GDM1 (cell line): ENCODE measurements around the gene SCYL2.
"Not testable (repeated sequence)": the region's sequence is repeated elsewhere in the genome, so short reads cannot be mapped to it uniquely, and the experiment has no call there.

Source experiments
- DNase-seq: peaks from one replicate; lab custom pipeline; 2025; lab: John Stamatoyannopoulos, UW

The SCYL2 gene, protein sequence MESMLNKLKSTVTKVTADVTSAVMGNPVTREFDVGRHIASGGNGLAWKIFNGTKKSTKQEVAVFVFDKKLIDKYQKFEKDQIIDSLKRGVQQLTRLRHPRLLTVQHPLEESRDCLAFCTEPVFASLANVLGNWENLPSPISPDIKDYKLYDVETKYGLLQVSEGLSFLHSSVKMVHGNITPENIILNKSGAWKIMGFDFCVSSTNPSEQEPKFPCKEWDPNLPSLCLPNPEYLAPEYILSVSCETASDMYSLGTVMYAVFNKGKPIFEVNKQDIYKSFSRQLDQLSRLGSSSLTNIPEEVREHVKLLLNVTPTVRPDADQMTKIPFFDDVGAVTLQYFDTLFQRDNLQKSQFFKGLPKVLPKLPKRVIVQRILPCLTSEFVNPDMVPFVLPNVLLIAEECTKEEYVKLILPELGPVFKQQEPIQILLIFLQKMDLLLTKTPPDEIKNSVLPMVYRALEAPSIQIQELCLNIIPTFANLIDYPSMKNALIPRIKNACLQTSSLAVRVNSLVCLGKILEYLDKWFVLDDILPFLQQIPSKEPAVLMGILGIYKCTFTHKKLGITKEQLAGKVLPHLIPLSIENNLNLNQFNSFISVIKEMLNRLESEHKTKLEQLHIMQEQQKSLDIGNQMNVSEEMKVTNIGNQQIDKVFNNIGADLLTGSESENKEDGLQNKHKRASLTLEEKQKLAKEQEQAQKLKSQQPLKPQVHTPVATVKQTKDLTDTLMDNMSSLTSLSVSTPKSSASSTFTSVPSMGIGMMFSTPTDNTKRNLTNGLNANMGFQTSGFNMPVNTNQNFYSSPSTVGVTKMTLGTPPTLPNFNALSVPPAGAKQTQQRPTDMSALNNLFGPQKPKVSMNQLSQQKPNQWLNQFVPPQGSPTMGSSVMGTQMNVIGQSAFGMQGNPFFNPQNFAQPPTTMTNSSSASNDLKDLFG

DNA sequence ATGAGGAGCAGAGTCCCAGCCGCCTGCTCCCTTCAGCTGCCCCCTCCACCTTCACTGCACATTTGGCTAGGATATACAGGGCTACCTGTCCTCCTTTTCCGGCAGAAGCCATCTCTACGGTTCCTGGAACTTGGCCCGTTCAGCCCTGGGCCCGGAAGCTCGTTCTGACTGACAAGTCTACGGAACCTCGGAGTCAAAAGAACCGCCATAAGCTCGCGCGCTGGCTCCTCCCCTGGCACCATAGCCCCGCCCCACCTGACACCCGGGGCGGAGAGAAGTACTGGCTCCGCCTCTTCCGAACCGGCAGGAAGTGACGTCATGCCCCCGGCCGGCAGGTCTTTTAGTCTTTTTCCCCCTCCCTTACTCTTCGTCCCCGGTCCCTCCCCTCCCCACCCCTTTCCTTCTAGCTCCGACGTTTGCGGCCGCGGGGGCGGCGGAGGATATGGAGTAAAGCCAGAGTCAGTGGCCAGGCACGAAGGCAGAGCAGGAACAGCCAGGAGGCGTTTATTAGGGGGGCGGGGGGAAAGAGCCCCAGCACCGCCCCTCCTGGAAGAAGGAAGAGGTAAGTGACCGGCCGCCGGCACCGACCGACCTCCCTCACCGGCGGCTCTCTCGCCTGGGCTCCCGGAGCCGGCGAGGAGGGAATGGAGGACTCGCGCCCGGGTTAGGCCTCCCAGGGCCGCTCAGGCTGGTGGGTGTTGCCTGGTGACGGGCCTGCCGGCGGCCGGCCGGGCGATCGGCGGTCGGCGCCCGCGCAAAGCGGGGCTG is at the start of gene SCYL2, which contains the start of gene DEPDC4:
Gene SCYL2 (plus strand): TSS at position 343 of the 768 bp plus-strand sequence. CDS start 15,794 bp downstream, outside the sequence.
Gene DEPDC4 (minus strand): TSS at position 245 of the 768 bp plus-strand sequence. CDS start 3 bp downstream, at position 242.
- peak; percentile 95 for DNase-seq

DNA sequence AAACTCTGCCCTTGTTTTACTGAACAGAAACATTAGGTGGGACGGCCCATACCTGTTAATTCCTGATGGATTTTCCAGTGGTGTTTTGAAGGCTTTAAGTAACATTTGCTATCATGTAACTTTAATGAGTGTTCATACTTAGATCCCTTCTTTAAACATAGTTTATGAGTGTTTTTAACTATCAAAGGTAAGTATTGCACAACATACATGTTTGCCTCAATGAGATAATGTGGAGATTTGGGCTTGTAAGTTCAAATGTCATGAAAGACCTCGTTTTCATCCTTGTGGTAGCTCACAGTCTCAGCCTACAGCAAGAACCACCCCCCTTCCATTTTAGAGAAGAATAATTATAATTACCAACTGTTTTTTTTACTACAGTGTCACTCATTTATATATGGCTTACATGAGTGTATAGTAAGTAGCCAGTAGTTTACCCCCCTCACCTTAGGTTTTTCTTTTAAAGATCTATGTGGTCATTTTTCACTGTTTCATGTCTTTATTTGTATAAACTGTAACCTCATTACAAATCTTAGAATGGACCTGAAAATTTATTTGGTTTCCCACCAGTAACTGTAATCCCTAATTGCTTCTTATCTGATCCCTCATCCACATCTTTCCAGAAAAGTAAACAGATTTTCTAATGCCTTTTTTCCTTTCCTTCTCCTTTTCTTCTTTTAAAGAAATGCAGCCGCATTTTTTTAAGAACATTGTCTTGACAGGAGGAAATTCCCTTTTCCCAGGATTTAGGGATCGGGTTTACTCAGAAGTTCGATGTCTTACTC is 47.5 kb upstream of the SCYL2 start:
- DNase-seq = no peak

DNA sequence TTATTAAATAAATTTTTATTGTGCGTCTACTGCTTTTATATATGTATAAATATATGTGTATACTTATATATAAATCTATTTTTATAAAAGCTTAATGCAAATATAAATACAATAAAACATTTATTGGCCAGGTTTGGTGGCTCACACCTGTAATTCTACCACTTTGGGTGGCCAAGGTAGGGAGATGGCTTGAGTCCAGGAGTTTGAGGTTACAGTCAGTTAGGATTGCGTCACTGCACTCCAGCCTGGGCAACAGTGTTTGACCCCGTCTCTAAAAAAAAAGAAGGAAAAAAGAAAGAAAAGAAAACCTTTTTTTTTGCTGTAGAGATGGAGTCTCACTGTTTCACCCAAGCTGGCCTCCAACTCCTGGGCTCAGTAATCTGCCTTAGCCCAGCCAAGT is 45.5 kb upstream of the SCYL2 start:
- DNase-seq = no peak

DNA sequence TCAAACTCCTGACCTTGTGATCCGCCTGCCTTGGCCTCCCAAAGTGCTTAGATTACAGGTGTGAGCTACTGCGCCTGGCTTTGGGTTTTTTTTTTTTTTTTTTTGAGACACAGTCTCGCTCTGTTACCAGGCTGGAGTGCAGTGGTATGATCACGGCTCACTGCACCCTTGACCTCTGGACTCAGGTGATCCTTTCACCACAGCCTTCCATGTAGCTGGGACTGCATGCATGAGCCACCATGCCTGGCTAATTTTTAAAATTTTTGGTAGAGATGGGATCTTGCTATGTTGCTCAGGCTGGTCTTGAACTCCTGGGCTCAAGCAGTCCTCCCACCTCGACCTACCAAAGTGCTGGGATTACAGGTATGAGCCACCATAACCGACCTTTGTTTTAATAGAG is 44.8 kb upstream of the SCYL2 start:
- not testable (repeated sequence) for DNase-seq

DNA sequence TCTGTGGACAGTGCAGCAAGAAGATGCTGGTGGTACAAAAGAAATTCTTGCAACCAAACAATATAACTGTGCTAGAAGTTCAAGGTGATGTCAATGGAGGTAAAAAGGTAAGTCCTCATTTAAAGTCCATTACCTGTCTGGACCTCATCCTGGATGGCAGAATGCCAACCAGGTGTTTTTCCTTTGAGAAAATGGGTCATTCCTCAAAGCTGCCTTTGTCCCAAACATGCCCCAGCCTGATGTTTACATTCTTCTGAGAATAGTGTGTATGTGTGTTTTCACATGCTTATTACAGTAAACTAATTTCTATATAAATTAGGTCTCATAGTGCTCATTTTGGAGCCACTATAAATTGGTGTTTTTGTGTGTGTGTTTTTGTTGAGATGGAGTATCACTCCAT is 41.5 kb upstream of the SCYL2 start:
- DNase-seq = no peak

DNA sequence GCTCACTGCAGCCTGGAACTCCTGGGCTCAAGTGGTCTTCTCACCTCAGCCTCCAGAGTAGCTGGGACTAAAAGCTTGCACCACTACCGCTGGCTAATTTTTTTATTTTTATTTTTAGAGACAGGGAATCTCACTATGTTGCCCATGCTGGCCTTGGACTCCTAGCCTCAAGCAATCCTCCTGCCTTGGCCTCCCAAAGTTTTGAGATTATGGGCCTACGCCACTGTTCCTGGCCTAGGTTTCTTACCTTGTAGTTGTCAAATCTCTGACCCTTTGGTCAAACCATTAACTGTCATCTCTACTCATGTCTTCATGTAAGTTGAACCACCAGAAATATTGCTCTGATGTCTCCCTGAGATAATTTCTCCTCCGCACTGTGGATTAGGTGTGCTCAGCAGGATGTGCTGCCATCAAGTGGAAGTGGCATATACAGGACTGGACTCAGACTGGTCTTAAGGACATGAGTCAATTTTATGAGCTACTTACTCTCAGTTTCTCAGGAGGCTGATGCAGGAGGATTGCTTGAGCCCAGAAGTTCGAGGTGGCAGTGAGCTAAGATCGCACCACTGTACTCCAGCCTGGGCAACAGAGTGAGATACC is 37.8 kb upstream of the SCYL2 start:
- no peak for DNase-seq

DNA sequence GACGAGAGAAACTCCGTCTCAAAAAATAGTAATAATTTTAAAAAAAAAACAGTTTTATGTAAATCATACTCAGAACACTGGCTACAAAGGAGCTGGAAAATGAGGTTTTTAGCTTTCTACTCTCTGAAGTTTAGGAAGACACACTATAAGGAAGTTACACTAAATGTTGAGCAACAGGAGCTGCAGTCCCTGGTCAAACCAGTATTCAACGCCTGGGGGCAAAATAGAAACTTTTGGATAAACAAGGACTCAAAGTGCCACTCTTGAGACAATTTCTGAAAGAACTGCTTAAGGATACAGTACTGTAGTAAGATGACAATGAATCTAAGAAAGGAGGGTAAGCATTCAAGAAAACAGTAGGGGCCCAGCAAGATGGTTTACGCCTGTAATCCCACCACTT is 37.1 kb upstream of the SCYL2 start:
- no peak for DNase-seq

DNA sequence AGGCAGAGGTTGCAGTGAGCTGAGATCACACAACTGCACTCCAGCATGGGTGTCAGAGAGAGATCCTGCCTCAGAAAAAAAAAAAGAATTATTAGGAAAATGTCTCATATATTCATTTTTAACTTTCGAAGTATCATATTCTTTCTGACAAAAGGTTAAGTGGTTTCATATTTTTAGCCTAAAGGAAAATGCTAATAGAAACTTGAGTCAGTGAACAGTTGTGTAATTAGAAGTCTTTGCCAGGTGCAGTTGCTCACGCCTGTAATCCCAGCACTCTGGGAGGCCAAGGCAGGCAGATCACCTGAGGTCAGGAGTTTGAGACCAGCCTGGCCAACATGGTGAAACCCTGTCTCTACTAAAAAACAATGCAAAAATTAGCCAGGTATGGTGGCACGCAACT is 35.1 kb upstream of the SCYL2 start:
- DNase-seq = not testable (repeated sequence)

DNA sequence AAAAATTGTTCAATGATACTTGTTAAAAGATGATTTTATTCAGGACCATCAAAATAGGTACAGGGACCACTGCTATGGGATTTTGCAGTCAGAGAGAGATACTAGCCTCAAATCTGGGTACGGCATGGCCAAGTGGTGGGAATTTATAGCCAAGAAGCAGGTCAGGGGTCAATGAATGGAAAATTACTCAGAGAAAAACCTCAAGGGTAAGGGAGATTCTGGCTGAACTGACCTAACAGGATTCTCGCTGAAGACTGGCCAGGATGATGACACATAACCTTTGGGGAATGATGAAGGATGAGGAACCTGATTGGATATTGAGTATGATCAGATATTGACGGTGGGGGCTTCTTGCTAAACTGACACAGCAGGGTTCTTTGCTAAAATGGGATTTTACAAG is 32.8 kb upstream of the SCYL2 start:
- DNase-seq = no peak

DNA sequence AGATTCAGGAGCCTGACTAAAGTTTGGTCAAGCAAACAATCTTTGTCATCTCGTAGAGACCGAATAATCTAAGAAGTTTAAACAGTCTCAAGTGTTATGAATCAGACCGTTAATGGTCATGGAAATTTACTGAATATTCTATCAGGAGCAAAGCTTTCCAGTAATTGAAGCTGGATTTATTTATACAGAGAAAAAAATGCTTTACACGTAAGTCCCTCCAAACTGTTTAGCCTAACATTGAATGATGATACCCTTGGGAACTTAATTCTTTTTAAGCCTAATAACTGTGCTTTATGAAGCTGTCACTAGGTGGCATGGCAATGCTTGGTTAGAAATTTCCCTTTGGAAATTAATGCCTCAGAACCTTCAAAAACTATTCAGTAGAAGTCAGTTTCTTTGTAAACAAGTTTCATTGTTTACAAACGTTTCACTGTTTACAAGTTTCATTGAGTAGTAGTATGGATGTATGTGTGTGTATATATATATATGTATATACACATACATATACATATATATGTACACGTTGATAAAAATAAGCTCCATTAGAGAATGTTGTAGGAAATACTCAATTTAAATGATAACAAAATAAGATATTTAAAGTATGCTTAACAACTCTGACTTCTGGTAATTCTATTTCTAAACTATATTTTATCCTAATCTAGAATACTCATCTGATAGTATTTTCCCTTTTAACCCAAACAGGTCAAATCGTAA is 32.2 kb upstream of the SCYL2 start:
- DNase-seq = no peak

DNA sequence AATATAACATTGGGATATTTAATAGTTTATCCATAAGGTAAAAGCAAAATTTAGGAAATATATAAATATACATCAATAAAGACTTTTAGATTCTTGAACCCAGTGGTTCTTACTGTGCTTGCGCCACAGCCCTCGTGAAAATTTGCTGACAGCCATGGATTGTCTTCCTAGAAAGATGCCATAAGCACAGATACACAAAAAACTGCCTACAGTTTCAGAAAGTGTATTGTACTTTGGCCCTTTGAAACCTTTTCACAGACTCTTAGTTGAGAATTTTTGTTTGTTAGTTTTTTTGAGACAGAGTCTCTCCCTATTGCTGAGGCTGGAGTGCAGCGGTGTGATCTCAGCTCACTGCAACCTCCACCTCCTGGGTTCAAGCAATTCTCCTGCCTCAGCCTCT is 28.2 kb upstream of the SCYL2 start:
- DNase-seq = no peak

DNA sequence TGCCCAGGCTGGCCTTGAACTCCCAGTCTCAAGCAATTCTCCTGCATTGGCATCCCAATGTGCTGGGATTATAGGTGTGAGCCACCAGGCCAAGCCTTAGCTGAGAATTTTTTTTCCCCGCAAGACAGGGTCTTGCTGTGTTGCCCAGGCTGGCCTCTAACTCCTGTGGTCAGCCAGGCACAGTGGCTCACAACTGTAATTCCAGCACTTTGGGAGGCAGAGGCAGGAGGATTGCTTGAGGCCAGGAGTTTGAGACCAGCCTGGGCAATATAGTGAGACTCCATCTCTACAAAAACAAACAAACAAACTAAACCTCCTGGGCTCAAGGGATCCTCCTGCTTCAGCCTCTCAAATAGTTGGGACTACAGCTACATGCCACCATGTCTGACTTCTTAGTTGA is 27.4 kb upstream of the SCYL2 start:
- DNase-seq = no peak

DNA sequence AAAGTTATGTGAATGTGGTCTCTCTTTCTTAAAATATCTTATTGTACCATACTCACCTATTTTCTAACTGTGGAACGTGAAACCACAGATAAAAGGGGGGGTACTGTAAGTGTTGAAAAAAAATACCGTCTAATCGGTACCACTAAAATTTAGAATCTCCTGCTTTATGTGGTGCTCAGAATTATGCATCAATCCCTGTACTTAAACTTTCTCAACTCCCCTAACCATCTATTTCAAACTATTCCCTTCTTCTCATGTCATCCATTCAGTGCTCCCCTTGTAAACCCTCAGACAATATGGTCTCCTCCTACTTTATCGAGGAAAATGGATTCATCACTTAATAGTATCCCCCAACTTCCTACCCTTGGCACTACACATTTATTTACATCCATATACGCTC is 23.8 kb upstream of the SCYL2 start:
- DNase-seq = no peak

DNA sequence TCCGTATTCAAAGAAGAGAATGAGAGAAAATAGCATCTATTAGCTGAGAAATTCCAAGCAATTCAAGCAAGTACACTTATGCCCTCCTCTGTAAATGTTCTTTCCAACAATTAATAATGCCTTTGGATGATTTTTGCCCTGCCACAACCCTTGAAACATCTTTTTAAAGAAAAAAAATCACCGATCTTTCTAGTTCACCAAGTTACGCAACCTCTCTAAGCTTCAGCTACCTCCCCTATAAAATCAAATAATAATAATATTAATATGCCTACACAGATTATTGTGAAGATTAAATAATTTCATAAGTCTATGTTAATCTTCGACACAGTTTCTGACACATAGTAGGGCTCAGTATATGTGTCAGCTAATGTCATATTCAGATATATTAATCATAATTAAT is 19.2 kb upstream of the SCYL2 start:
- no peak for DNase-seq

DNA sequence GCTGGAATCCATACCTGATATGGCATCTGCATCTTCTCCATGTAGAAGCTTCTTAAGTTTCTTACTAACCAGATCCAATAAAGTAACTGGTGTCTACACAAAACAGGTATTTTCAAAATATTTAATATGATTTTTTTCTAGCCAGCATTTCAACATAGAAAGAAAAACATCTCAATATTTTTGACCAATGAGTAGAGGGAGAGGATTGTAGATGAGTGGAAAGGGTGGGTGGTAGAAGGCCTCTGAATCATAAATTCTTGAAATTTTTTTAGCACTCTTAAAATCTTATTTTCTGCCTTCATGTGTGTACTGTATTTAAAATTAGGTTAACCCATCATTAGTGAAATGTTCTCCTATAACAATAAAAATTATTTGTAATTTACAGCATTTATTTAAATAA is 18.1 kb upstream of the SCYL2 start:
- DNase-seq = no peak

DNA sequence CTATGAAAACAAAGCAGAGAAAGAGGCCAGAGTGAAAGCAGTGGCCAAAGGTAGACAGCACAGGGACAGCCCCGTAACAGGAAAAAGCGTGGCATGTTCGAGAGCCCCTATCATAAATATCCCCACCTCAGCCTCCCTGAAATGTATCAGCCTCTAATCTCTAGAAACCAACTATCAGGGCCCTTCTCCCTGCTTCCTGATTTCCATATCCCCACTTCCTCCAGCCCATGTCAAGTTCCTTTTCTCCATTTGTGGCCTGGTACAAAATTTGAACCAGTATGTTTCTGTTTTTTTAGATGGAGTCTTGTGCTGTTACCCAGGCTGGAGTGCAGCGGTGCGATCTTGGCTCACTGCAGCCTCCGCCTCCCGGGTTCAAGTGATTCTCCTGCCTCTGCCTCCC is 17.0 kb upstream of the SCYL2 start:
- peak; percentile 42 for DNase-seq

DNA sequence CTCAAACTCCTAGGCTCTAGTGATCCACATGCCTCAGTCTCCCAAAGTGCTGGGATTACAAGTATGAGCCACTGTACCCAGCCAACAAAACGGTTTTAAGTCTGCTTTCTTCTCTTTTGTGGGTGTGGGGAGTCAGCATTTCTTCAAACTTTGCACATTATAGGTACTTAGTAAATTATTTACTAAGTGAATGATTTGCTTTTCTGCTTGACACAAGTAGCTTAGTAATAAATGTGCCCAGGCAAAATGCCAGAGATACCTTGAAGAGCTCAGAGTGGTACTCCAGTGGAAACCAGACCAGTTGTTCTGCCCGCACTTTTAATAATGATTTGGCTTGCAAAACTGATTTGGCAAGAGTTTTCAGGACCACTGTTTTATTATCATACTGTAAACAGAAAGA is 15.1 kb upstream of the SCYL2 start:
- DNase-seq = no peak

DNA sequence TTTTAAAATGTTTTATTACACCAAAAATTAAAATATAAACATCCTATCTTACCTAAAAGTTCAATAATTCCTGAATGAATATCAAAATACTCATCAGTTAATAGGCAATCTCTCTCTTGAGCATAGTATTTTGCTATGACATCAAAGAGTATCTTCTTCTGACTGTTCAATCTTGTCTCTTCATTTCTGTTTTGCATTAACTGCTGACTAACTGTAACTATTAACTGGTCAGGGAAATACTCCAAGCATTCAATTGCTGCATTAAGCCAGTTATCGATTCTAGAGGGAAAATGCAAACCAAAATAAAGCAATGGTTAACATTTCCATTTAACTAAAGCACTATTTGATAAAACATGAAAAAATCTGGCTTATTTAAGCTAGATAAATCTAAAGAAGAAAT is 13.5 kb upstream of the SCYL2 start:
- no peak for DNase-seq

DNA sequence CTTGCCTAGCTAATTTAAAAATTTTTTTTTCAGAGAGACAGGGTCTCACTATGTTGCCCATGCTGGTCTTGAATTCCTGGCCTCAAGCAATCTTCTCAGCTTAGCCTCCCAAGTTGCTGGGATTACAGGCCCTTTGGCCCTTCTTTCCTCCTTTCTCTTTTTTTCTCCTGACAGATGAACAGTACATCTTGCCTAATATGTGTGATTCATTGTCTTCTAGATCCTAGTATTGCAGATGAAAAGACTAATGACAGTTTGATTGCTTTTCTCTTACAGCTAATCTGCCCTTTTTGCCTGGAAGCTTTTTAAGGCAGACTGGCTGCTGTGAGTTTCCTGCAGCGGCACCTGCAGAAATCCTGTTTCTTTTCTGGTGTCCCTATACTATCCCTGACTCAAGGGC is 12.1 kb upstream of the SCYL2 start:
- DNase-seq = no peak

DNA sequence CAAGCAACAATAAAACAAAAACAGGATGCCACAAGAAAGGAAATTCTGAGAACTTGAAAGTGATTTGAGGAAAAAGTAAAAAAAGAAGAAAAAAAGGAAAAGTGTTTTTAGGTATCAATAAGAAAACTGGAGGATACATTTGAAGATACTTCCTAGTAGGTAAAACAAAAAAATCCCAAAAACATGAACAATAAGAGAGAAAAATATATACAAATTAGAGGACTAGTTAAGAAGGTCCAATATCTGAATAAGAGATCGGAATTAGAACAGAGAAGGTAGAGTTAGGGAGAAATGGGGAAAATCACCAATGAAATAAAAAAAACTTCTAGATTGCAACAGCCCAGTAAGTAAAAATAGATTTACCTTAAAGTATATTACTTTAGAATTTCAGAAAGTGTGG is 8.8 kb upstream of the SCYL2 start:
- no peak for DNase-seq
